Neural progenitor cell (in vitro differentiated cells): ENCODE data around the gene NAPG.
"Not testable (repeated sequence)": the region's sequence is repeated elsewhere in the genome, so short reads cannot be mapped to it uniquely, and the experiment has no call there.

ENCODE experiments used
- CTCF ChIP-seq: fragments of 200-600 bp; sonication (generic); IDR thresholded peaks from 2 replicates; pipeline ENCODE4 v1.5.1; 2017; ENCODE audit warnings: antibody characterized with exemption, mild to moderate bottlenecking
- EZH2 ChIP-seq: fragments of 200-600 bp; sonication (generic); IDR thresholded peaks from 2 replicates; pipeline ENCODE4 v1.6.1; 2017; ENCODE audit warnings: antibody characterized with exemption, mild to moderate bottlenecking, moderate library complexity

GRCh38 chr18:10600701-10601100 lies 74.9 kb downstream of the NAPG start:
- TF ChIP-seq CTCF, EZH2: not testable (repeated sequence)
